Psoas muscle (tissue), 8 donors: ENCODE results near the gene ATG4C. TPM values are rescaled to one million over a fixed set of nuclear protein-coding genes. Genes with fewer than 3 reads are reported as not detected.

Experiments used
- ATAC-seq, 4 donors: fragments of 200-7000 bp; cut with Tn5 transposase; one replicate each; pipeline ENCODE4 v1.9.1; 2020; ENCODE audit warnings: moderate library complexity in 3 of 4, mild to moderate bottlenecking in 2 of 4
- DNase-seq, 2 donors: peaks; one replicate each; pipeline ENCODE4 v3.0.0-alpha.2; 2020
- H3K27ac ChIP-seq: fragments of 200-600 bp; one replicate; pipeline ENCODE4 v1.8.0; 2022
- H3K27me3 ChIP-seq, 3 donors: fragments of 200-600 bp in 1 of 3; one replicate each; pipeline versions ENCODE4 v1.6.1 to v1.8.0; 2013 to 2022; ENCODE audit warnings: low read length in 2 of 3, mild to moderate bottlenecking in 2 of 3, moderate library complexity in 1 of 3; ENCODE audit not compliant: insufficient read depth in 3 of 3
- H3K36me3 ChIP-seq, 2 donors: fragments of 200-600 bp in 1 of 2; one replicate each; pipeline versions ENCODE4 v1.6.1 to v1.8.0; 2013 to 2022; ENCODE audit warnings: low read depth in 1 of 2, mild to moderate bottlenecking in 1 of 2, moderate library complexity in 1 of 2; ENCODE audit not compliant: insufficient read depth in 1 of 2
- H3K4me1 ChIP-seq: fragments of 200-600 bp; one replicate; pipeline ENCODE4 v1.8.0; 2022
- H3K4me3 ChIP-seq: fragments of 200-600 bp; one replicate; pipeline ENCODE4 v1.8.0; 2022; ENCODE audit warnings: mild to moderate bottlenecking
- H3K9me3 ChIP-seq: fragments of 200-600 bp; one replicate; pipeline ENCODE4 v1.8.0; 2022
- CTCF ChIP-seq: fragments of 200-600 bp; IDR thresholded peaks from one replicate; pipeline ENCODE4 v1.8.0; 2022; ENCODE audit warnings: antibody characterized with exemption
- WGBS, 3 donors: extraction: QIAGEN DNeasy Blood & Tissue Kit; methylation state at CpG; one replicate each; pipeline versions ENCODE4 v1.1.6 to v1.1.7; 2013; 5-methylcytosine and 5-hydroxymethylcytosine counted together
- intact Hi-C, 2 donors: fragments of 100-400 bp; cut with DNase I; formaldehyde crosslinking; loops; one replicate each; pipeline versions ENCODE4 v1.11.0 to v1.14.2; 2022
- polyA plus RNA-seq, 3 donors: library from polyadenylated mRNA; stranded (reverse); fragments of 200-250 nt; gene quantifications; one replicate each; pipeline ENCODE4 v1.2.3, GENCODE V29; 2013
- total RNA-seq, 4 donors: library from RNA; stranded (reverse); fragmentation: NEBNext Ultra II Directional in 2 of 4; extraction: Animal tissue kit (Norgen Biotek cat#: 25700) in 2 of 4; gene quantifications; one replicate each; pipeline versions ENCODE4 v1.2.1 to v1.2.4, GENCODE V29; 2021 to 2023
- donor health status: healthy with polysubstance abuse.
- donor health status: DM: no; HTN: no; CAD: no; lungs with moderate emphysema.
- donor health status: Bipolar disorder and iron deficiency.
- donor health status: healthy.
- donor health status: DM: yes; HTN: yes; CAD: no.
- donor health status: DM: no; HTN: no; CAD: no.
- donor health status: DM: no; HTN: no; CAD: no.
- donor health status: DM: yes; HTN: yes; CAD: no.

Gene ATG4C
- total and polyA plus RNA-seq, 7 donors = 3.3 to 8.3 (median 5.1) TPM

DNA sequence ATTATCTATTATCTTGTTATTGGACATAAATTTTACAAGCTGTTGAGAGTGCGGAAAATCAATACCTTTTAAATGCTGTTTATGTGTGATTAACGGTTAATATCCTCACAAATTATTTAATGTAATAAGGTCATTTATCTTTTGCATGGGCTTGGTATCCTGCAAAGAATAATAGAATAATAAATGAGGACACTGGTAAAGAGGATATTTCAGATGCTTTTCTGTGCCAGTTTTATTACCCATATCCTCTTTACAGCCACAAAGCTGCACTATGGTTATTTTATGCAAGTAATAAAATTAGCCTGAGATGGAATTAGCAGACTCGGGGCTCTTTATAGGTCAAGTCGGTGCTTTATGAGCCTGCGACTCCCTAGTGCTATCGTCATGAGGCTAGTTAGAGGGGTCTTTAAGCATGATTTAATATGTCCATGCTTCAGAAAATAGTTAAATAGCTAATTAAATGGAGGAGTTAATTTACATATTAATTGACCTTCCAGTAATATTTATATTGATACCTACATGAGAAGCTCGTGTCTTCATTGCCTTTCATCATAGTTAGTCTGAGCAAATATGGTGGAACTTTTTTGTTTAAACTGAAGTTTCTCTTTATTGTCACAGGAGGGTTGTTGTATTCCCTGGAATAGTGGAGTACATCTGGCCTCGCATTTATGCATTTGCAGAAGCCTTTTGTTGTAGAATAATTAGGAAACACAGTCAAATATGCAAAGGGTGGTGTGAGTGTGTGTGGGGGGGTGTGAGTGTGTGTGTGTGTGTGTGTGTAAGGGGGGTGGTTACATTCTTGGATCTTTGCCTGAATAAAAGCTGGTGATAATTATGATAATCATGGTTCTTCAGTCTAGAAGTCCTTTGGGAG, 120.3 kb downstream of the ATG4C start:
- DNase-seq = no peak
- Histone ChIP-seq H3K27me3 (no peaks in the 10 kb centered on the region), H3K27ac (no peak overlapping the region), H3K4me3 (no peak overlapping the region), H3K9me3 (no peaks in the 10 kb centered on the region), H3K4me1 (no peaks in the 10 kb centered on the region), H3K36me3 (no peaks in the 10 kb centered on the region)
- intact Hi-C loops = no loop called here
- WGBS, 3 donors = 68 to 72% (median 68%) methylated on average over 8 of the region's 8 CpGs
- no peak for ATAC-seq
- no peak for TF ChIP-seq CTCF

- DNase-seq = no peak
- no peak for TF ChIP-seq CTCF
- Histone ChIP-seq H3K4me1 (no peaks in the 10 kb centered on the region), H3K4me3 (no peak overlapping the region), H3K27ac (no peak overlapping the region), H3K9me3 (no peaks in the 10 kb centered on the region), H3K36me3 (no peaks in the 10 kb centered on the region), H3K27me3 (no peaks in the 10 kb centered on the region)
- intact Hi-C loops = no loop called here
- ATAC-seq = no peak
- WGBS, 3 donors = 58 to 63% (median 60%) methylated on average over 5 of the region's 5 CpGs
Measured at GRCh38 chr1:62904856-62905225, 120.9 kb downstream of the ATG4C start.

DNA sequence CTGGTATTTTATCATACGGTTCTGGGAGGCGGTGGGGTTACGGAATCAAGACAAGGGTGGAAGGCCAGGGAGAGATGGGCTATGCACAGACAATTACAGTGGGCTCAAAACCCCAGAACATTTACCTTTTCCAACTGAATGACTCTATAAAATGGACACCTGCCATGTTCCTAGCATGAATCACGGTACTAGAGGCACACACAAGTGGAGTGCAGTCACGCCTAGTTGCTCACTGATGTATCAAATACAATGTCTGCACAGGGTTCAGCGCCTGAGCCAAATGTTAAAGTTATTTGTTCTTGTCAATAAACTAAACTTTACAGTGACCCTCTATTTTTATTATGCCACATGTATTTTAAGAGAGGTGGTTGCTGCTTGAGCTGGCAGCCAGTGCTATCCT, 121.4 kb downstream of the ATG4C start:
- WGBS, 3 donors = 81 to 85% (median 81%) methylated on average over 6 of the region's 6 CpGs
- no peaks in the 10 kb centered on the region for H3K36me3 ChIP-seq
- intact Hi-C loops = no loop called here
- H3K27ac ChIP-seq = no peak overlapping the region
- DNase-seq (no peak), ATAC-seq (no peak)
- TF ChIP-seq CTCF = no peak
- H3K27me3 ChIP-seq = no peaks in the 10 kb centered on the region
- no peak overlapping the region for H3K4me3 ChIP-seq
- H3K9me3 ChIP-seq = no peaks in the 10 kb centered on the region
- H3K4me1 ChIP-seq = no peaks in the 10 kb centered on the region

DNA sequence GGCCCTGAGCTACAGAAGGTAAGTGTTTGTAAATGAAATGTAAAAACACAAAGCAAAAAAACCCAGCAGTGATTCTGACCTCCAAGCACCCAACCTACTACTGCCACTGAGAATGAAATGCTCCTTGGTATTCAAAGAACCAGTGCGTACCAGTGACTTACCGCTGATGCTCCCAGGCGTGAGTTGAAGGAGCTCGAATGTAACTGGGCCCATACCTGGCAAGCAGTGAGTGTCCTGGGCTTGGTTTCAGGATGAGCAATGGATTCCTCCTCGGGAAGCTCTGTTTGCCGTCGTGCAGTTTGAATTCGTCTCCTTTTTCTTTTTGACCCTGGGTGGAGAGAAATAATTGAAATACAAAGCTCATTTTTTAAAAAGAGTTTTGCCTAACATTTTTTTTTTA, 121.9 kb downstream of the ATG4C start:
- Histone ChIP-seq H3K36me3 (no peaks in the 10 kb centered on the region), H3K27ac (no peak overlapping the region), H3K4me1 (no peaks in the 10 kb centered on the region), H3K9me3 (no peaks in the 10 kb centered on the region), H3K4me3 (no peak overlapping the region), H3K27me3 (no peaks in the 10 kb centered on the region)
- no peak for ATAC-seq
- no peak for TF ChIP-seq CTCF
- intact Hi-C loops = no loop called here
- no peak for DNase-seq
- 78 to 86% (median 84%) methylated on average over 8 of the region's 8 CpGs for WGBS, 3 donors
